Stimulated activated effector memory CD8-positive, alpha-beta T cell treated with anti-CD3 and anti-CD28 coated beads, Interleukin-12 subunit alpha, Interleukin-12 subunit beta, amount 100 ng/mL, for 72 hours (primary cell): ENCODE data around the gene PIP4K2C.
"Not testable (repeated sequence)": the region's sequence is repeated elsewhere in the genome, so short reads cannot be mapped to it uniquely, and the experiment has no call there.

Experiments used
- ATAC-seq: fragments of 150-1000 bp; cut with Tn5 transposase; 2 replicates; pipeline ENCODE4 v1.10.0; 2021
- DNase-seq, 2 donors: peaks; one replicate each; pipeline ENCODE4 v3.0.0; 2021 to 2022; ENCODE audit warnings: low spot score in 2 of 2
- H3K27ac Mint-ChIP-seq: one replicate; pipeline ENCODE4 v1.8.0; 2022; ENCODE audit warnings: mild to moderate bottlenecking, mixed read lengths
- H3K36me3 Mint-ChIP-seq: one replicate; pipeline ENCODE4 v1.8.0; 2022; ENCODE audit warnings: mild to moderate bottlenecking, mixed read lengths
- H3K4me1 Mint-ChIP-seq: one replicate; pipeline ENCODE4 v1.8.0; 2022; ENCODE audit warnings: mixed read lengths
- H3K4me3 Mint-ChIP-seq: one replicate; pipeline ENCODE4 v1.8.0; 2022; ENCODE audit warnings: mild to moderate bottlenecking, mixed read lengths
- H3K9me3 Mint-ChIP-seq: one replicate; pipeline ENCODE4 v1.8.0; 2022; ENCODE audit warnings: mixed read lengths

Gene PIP4K2C

GRCh38 chr12:57616383-57617101 lies 25.6 kb downstream of the PIP4K2C start:
- no peaks in the 10 kb centered on the region for H3K9me3 Mint-ChIP-seq
- no peak overlapping the region for H3K27ac Mint-ChIP-seq
- H3K4me1 Mint-ChIP-seq = peaks cover 25% of the 10 kb centered on the region
- ATAC-seq = no peak
- no peak overlapping the region for H3K4me3 Mint-ChIP-seq
- no peak for DNase-seq
- peaks cover 4% of the 10 kb centered on the region for H3K36me3 Mint-ChIP-seq

GRCh38 chr12:57617942-57618341 lies 26.9 kb downstream of the PIP4K2C start:
- H3K4me3 Mint-ChIP-seq = no peak overlapping the region
- ATAC-seq (no peak), DNase-seq (no peak)
- no peak overlapping the region for H3K27ac Mint-ChIP-seq
- no peaks in the 10 kb centered on the region for H3K36me3 Mint-ChIP-seq
- H3K9me3 Mint-ChIP-seq = no peaks in the 10 kb centered on the region
- H3K4me1 Mint-ChIP-seq = peaks cover 34% of the 10 kb centered on the region

GRCh38 chr12:57618431-57618830 lies 27.4 kb downstream of the PIP4K2C start:
- not testable (repeated sequence) for H3K4me3 Mint-ChIP-seq
- peaks cover 34% of the 10 kb centered on the region for H3K4me1 Mint-ChIP-seq

GRCh38 chr12:57618966-57619433 lies 28.0 kb downstream of the PIP4K2C start:
- ATAC-seq (no peak), DNase-seq (no peak)
- H3K36me3 Mint-ChIP-seq = no peaks in the 10 kb centered on the region
- no peaks in the 10 kb centered on the region for H3K9me3 Mint-ChIP-seq
- peak overlapping the region; percentile 47 for H3K4me3 Mint-ChIP-seq
- H3K4me1 Mint-ChIP-seq = peaks cover 34% of the 10 kb centered on the region
- no peak overlapping the region for H3K27ac Mint-ChIP-seq

More at GRCh38 chr12:57618431-57618830, 27.4 kb downstream of the PIP4K2C start:
- not testable (repeated sequence) for H3K9me3 Mint-ChIP-seq, H3K36me3 Mint-ChIP-seq, ATAC-seq, DNase-seq, H3K27ac Mint-ChIP-seq

GRCh38 chr12:57619434-57620244 lies 28.6 kb downstream of the PIP4K2C start:
- Mint-ChIP-seq H3K9me3 (no peaks in the 10 kb centered on the region), H3K27ac (no peak overlapping the region), H3K4me1 (peaks cover 34% of the 10 kb centered on the region), H3K36me3 (no peaks in the 10 kb centered on the region), H3K4me3 (peak overlapping the region; percentile 47)
- ATAC-seq (peak; percentile 52), DNase-seq (no peak)

- peak overlapping the region; percentile 80 for H3K4me3 Mint-ChIP-seq
- ATAC-seq = no peak
Observed at GRCh38 chr12:57620245-57620935, 29.4 kb downstream of the PIP4K2C start.

GRCh38 chr12:57620936-57621496 lies 30.0 kb downstream of the PIP4K2C start:
- no peaks in the 10 kb centered on the region for H3K9me3 Mint-ChIP-seq
- H3K4me1 Mint-ChIP-seq = peaks cover 34% of the 10 kb centered on the region
- peak overlapping the region; percentile 80 for H3K4me3 Mint-ChIP-seq
- H3K36me3 Mint-ChIP-seq = no peaks in the 10 kb centered on the region
- peak overlapping the region; percentile 41 for H3K27ac Mint-ChIP-seq
- ATAC-seq (no peak), DNase-seq (no peak)

More at GRCh38 chr12:57620245-57620935, 29.4 kb downstream of the PIP4K2C start:
- no peaks in the 10 kb centered on the region for H3K9me3 Mint-ChIP-seq
- peak overlapping the region; percentile 41 for H3K27ac Mint-ChIP-seq
- no peak for DNase-seq
- peaks cover 34% of the 10 kb centered on the region for H3K4me1 Mint-ChIP-seq
- H3K36me3 Mint-ChIP-seq = no peaks in the 10 kb centered on the region

- no peaks in the 10 kb centered on the region for H3K36me3 Mint-ChIP-seq
- H3K4me1 Mint-ChIP-seq = peaks cover 39% of the 10 kb centered on the region
- peak; percentile 78 for ATAC-seq
- peak overlapping the region; percentile 80 for H3K4me3 Mint-ChIP-seq
- H3K9me3 Mint-ChIP-seq = no peaks in the 10 kb centered on the region
- no peak overlapping the region for H3K27ac Mint-ChIP-seq
- DNase-seq = peak; percentile 58 to 79
Observed at GRCh38 chr12:57621497-57622292, 30.7 kb downstream of the PIP4K2C start.

GRCh38 chr12:57622293-57623245 lies 31.6 kb downstream of the PIP4K2C start:
- H3K27ac Mint-ChIP-seq = no peak overlapping the region
- H3K4me1 Mint-ChIP-seq = peaks cover 45% of the 10 kb centered on the region
- no peaks in the 10 kb centered on the region for H3K36me3 Mint-ChIP-seq
- peak overlapping the region; percentile 80 for H3K4me3 Mint-ChIP-seq
- H3K9me3 Mint-ChIP-seq = no peaks in the 10 kb centered on the region
- DNase-seq (no peak), ATAC-seq (no peak)

- no peak overlapping the region for H3K4me3 Mint-ChIP-seq
- H3K9me3 Mint-ChIP-seq = no peaks in the 10 kb centered on the region
- H3K27ac Mint-ChIP-seq = no peak overlapping the region
- no peak for DNase-seq
- no peaks in the 10 kb centered on the region for H3K36me3 Mint-ChIP-seq
- peaks cover 52% of the 10 kb centered on the region for H3K4me1 Mint-ChIP-seq
- no peak for ATAC-seq
Observed at GRCh38 chr12:57623385-57623784, 32.4 kb downstream of the PIP4K2C start.

- H3K4me3 Mint-ChIP-seq = no peak overlapping the region
- H3K4me1 Mint-ChIP-seq = peaks cover 51% of the 10 kb centered on the region
- no peak for ATAC-seq
Observed at GRCh38 chr12:57623811-57624390, 32.9 kb downstream of the PIP4K2C start.

GRCh38 chr12:57624441-57625220 lies 33.6 kb downstream of the PIP4K2C start:
- Mint-ChIP-seq H3K4me3 (no peak overlapping the region), H3K4me1 (peaks cover 45% of the 10 kb centered on the region), H3K36me3 (no peaks in the 10 kb centered on the region), H3K27ac (no peak overlapping the region), H3K9me3 (no peaks in the 10 kb centered on the region)
- DNase-seq (no peak), ATAC-seq (no peak)

More at GRCh38 chr12:57623811-57624390, 32.9 kb downstream of the PIP4K2C start:
- Mint-ChIP-seq H3K27ac (no peak overlapping the region), H3K36me3 (no peaks in the 10 kb centered on the region), H3K9me3 (no peaks in the 10 kb centered on the region)
- no peak for DNase-seq
